HuH-7 (cell line): ENCODE measurements around the gene AUP1.
A peak's percentile ranks its signal among the peaks of the same experiment; 100 is the strongest.

Experiments
- DNase-seq: peaks from one replicate; pipeline ENCODE4 v3.0.0; 2011; ENCODE audit warnings: low spot score

AUP1 gene

GRCh38 chr2:74556831-74557370 is 27.4 kb upstream of the AUP1 start:
- no peak for DNase-seq

GRCh38 chr2:74556159-74556558 is 26.7 kb upstream of the AUP1 start:
- DNase-seq, result no peak

GRCh38 chr2:74555610-74556103 is 26.2 kb upstream of the AUP1 start:
- no peak for DNase-seq

DNA sequence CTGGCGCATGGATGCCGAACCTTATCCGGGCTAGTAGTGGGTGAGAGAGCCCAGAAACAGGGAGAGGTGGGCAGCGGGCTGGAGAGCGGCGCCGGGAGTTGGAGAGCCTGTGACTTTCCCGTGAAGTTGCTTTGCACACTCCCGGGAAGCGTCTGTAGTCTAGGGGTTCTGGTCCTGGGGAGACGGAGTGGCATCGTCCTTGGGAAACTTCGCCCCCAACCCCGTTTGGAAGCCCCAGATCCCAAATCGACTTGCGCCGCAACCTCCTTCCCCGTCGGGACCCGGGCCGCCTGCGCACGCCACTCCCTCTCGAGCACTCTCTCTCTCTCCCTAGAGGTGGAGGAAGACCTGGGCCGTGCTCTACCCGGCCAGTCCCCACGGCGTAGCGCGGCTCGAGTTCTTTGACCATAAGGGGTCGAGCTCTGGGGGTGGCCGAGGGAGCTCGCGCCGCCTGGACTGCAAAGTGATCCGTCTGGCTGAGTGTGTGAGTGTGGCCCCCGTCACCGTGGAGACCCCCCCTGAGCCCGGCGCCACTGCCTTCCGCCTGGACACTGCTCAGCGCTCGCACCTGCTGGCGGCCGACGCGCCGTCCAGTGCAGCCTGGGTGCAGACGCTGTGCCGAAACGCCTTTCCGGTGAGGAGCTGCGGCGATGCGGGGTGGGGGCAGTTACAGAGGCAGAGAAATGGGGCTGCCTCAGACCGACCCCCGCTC is 25.5 kb upstream of the AUP1 start:
- DNase-seq, result peak; percentile 71

GRCh38 chr2:74553892-74554819 is 24.6 kb upstream of the AUP1 start, which contains the start of the genes DOK1 and LOXL3:
Gene DOK1 (plus strand): TSS chr2:74554720. CDS start chr2:74554755, 35 bp downstream.
Gene LOXL3 (minus strand): TSS chr2:74553942. CDS start chr2:74552634, 1,308 bp downstream.
- peak; percentile 85 for DNase-seq

DNA sequence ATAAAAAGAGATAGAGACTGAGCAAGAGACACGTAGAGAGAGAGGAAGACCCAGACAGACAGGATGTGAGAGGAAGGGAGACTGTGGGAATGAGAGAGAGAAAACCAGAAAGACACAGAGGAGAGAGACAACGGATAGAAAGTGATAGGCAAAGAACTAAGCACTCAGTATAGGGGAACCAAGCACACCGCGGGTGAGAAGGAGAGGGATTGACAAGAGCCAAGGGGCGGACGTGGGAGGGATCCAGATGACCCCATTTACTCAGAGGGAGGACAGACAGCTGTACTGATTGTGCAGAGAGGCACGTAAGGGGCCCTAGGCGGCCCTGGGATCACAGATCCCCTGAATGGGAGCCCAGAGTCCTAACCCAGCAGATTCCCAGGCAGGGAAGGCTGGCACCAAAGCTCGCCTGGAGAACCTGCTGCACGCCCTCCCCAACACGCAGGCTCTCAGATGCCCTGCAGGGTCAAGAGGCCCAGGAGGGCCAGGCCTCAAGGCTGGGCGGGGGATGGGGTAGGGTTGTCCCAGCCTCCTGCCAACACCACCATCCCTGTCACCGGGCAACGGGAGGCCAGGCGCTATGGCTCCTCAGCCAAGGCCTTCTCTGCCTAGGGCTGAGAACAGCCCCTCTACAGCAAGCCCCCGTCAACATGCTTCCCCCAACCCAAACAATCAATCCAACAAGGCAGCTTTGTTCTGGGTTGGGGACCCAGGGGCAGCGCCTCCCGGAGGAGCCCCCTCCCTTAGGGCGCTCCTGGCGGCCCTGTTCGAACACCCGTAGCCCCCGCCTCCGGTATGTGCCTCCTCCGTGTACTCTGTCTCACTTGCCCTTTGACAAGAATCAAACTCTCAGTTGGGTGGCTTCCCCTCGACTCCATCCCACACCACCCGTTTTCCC is 23.7 kb upstream of the AUP1 start:
- DNase-seq, result no peak

DNA sequence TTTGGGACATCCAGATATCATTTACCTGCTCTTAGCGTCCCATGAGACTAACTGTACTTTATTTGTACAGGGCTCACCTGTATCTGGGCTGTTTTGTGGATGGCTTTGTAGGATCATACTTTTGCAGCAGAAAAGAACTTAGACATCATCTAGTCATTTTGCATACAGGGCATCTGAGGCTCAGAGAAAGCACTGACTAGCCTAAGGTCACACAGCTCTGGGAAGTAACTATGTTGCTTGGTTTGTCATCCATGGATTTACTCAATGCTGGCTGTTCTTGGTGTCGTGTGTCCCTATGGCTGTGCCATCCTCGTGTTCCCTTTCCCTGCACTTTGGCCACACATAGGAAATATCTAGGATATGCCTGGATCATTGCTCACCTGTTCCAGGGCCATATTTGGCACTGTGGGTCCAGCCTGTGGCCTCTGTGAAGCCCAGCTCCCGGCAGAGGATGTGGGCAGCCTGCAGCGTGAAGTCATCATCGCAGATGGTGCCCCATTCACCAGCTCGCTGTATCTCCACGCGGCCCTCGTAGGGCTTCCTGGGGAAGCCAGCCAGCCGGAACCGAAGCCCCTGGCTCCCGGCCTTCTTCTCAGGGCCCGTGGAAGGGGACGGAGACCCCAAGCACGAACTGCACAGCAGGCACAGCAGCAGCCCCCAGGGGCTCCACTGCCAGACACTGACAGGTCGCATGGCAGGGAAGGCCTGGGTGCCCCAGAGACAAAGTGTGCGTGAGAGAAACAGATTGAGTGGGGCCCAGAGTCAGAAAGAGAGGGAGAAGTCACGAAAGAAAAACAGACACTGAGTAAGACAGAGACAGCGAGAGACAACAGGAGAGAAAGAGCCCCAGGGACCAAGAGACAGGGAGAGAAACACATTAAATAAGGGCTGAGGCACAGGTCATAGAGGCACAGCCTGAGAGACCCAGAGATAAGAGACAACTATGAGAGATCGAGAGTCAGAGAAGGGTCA is 22.7 kb upstream of the AUP1 start:
- no peak for DNase-seq

DNA sequence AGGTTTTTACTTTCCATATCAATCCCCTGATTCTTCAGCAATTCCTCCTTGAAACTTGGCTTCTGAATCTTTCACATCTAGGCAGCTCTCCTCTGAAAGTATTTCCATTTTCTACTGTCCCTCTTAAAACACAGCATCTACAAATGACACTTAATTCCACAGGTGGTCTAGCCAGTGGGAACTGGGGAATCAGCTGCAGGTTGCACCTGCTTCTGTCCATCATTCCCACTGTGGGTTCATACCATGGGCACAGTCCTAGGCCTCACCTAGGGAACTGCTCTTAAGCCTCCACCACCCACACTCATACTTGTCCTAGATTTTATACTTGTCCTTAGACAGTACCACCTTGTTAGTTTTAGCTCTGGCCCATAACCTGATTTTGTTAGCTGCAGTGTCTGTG is 22.0 kb upstream of the AUP1 start:
- DNase-seq, result no peak

- DNase-seq, result no peak
These were observed 20.7 kb upstream of the AUP1 start for GRCh38 chr2:74550231-74550630.

GRCh38 chr2:74548900-74549826 is 19.7 kb upstream of the AUP1 start:
- DNase-seq, result peak; percentile 67

DNA sequence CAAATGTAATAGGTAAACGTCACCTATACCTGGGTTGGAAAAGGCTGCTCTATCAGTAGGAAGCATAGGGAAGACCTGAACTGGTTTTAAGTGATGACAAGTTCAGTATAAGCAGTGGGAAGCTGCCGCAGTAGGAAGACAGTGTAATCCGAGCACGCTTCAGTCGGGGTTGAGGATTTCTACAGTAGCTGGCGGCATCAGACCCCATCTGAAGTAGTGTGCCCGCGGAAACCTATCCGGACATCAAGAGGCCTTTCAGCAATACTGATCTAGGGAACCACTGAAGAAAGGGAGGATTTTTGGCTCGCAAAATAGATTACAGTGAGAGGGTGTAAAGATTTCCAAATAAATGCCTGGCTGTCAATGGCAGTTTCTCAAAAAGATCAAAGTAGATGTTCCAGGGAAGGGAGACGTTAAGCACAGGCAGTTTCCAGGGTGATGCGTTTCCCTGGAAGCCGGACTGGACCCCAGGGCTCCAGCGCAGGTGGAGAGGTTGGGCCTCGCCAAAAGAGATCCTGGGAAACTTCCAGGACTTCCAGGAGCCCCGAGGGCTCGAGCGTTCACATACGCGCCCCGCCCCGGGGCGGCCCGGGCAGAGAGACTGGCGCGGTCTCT is 18.9 kb upstream of the AUP1 start:
- DNase-seq, result no peak

GRCh38 chr2:74546004-74546403 is 16.5 kb upstream of the AUP1 start:
- no peak for DNase-seq

DNA sequence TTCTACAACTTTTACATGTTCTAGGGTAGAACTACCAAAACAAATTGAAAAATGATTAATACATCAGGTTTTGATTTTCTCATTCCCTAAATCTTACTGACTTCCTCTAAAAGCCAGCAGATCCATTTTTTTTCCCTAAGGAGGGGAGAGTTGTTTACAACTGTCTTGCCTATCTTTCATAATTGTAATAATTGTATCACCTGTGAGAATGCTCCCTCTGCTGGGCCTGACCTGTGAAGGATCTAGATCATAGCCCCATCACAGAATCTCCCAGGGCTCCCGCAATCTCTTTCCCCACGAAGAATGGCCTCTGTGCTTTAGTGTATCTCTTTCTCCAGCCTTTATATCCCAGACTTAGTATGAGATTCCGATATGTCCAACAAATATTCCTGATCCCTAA is 15.1 kb upstream of the AUP1 start:
- peak; percentile 41 for DNase-seq

- no peak for DNase-seq
These were observed 13.5 kb upstream of the AUP1 start for GRCh38 chr2:74542978-74543377.

DNA sequence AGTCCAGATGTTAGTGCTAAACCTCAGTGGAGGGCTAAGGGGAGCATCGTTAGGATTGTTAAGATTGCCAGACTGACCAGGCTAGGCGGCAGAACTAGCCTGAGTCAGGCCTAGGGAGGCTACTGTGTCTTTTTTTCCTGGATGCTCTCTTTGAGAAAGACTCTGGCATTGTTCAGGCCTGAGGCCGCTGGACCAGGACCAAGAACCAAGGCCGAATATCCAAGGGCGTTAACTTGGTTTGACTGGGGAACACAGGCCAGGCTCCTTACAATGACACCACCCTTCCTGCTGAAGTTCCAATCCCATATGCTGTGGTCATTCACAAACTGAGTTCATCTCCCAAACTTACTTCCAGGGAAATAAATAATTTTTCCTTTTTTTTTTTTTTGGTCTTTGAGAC is 10.8 kb upstream of the AUP1 start:
- DNase-seq, result no peak

DNA sequence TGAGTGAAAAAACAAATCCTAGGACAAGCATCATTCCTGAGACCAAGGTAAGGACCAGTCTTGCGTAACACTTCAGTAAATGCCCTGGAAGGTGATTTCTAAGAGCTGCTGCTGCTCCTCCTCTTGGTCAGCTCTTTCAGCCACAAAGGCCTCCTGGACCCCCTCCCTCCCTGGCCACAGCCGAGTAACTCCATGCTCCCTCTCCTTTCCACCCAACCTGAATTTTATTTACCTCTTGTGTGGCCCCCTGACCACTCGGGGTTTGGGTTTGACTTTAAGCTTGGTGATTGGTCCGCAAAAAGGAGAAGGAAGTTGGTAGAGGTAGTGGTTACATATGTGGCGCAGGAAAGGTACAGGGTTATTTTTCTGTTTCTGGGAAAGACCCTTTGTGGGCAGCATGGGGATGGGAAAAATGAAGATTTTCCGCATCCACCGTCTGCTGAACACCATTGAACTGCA is 9.4 kb upstream of the AUP1 start:
- no peak for DNase-seq

DNA sequence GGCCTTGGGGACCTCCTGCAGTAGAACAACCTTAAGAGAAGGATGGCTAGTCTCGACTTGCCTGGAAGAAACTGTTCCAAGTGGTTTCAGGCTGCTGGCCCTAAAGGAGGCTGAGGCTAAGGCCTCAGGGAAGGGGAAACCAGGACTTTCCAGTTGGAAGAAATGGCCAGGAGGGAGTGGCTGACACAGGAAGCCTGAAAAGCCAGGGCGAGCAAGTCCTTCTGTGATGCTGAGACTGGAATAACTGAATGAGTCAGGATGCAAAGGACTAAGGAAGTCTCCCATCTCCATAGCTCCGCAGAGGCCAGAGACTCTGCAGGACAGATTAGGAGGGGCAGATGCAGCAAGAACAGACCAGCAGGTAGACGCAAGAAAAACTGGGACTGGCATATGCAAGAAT is 7.6 kb upstream of the AUP1 start:
- no peak for DNase-seq

DNA sequence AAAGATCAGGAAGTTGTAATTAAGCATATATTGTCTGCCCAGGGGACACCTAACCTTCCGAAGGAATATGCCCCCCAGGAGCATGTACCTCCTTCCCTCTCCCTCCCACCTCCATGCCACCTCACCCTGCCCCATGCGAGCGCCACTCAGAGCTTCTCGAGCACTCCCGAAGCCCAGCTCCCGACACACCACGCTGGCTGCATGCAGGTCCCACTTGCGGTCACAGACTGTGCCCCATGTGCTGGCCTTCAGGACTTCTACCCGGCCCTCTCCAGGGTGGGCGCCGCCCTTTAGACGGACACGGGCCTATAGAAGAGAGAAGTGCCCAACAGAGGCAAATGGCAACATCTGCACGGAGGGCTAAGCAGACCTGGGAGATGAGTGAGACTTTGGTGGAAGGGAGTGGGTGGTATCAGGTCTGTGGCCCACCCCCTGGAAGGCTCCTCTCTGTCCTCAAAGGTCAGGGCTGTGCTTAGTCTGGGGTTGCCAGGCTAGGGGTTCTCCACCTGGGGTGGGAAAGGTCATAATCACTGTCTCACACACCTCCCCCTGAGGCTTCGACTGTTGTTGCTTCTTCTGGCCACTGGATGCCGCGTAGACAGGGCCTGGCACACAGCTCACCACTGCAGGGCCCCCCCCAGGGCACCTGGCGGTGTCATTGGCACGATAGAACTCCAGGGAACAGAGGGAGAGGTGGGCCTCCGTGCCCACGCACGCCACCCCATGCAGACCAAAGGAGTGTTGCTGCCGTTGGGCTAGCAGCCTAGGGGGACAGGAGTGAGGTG is 6.9 kb upstream of the AUP1 start:
- no peak for DNase-seq
